ENCODE measurements around the gene ILF2. TPM values are rescaled to one million over a fixed set of nuclear protein-coding genes. Genes with fewer than 3 reads are reported as not detected.

The ILF2 gene
- total RNA-seq, 2 experiments from 2014 or later, result 141 to 142 TPM

GRCh38 chr1:153639280-153639679 lies 31.5 kb downstream of the ILF2 start:
- Mint-ChIP-seq H3K9me3 (no peaks in the 10 kb centered on the region), H3K27ac (no peak overlapping the region), H3K27me3 (no peaks in the 10 kb centered on the region), H3K4me1 (peaks cover 18% of the 10 kb centered on the region), H3K36me3 (peaks cover 41% of the 10 kb centered on the region), H3K4me3 (no peak overlapping the region)
- POLR2A ChIA-PET, result interaction anchor here (2.0 kb wide), 1 partner anchor 10 kb away, joined by 7 read pairs; no protein-coding TSS in a partner anchor
- ATAC-seq (ENCODE audit: low read depth) (no peak), DNase-seq (no peak)

DNA sequence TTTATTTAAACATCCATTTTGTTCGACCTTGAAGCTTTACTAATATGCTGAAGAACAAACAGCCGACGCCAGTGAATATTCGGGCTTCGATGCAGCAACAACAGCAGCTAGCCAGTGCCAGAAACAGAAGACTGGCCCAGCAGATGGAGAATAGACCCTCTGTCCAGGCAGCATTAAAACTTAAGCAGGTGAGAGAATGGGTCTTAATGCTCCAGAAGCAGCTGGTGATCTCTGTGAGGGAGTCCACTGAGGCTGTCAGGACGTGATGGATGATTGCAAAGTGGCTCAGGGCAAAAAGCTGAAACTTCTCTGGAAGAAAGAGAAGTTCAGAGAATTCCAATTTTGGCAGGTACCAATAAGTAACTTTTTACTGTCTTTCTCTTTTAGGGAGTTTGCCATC lies 32.5 kb downstream of the ILF2 start:
- H3K36me3 Mint-ChIP-seq, result peaks cover 32% of the 10 kb centered on the region
- DNase-seq, result no peak
- no peak for ATAC-seq (ENCODE audit: low read depth)
- no peak overlapping the region for H3K4me3 Mint-ChIP-seq
- H3K27ac Mint-ChIP-seq, result no peak overlapping the region
- no peaks in the 10 kb centered on the region for H3K9me3 Mint-ChIP-seq
- peaks cover 18% of the 10 kb centered on the region for H3K4me1 Mint-ChIP-seq
- no peaks in the 10 kb centered on the region for H3K27me3 Mint-ChIP-seq
- POLR2A ChIA-PET, result interaction anchor here (0.7 to 1.9 kb wide), 4 partner anchors 11 to 102 kb away, joined by 4 to 5 read pairs (median 5); partner anchors contain the start of genes INTS3, S100A6 and SNAPIN

DNA sequence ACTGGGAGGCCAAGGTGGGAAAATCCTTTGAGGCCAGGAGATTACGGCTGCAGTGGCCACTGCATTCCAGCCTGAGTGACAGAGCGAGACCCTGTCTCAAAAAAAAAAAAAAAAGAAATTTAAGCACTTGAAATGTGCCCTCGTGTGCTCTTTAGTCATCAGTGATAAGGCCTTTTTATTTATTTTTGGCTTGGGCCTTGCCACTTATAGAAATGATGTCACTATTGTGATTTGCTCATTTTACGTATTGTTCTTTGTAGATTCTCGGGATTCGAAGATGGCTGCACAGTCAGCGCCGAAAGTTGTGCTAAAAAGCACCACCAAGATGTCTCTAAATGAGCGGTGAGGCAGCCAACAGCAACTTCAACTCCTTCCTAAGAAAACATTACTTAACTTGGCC lies 34.5 kb downstream of the ILF2 start:
- DNase-seq (no peak), ATAC-seq (ENCODE audit: low read depth) (no peak)
- POLR2A ChIA-PET, result interaction anchor here (1.0 kb wide), 1 partner anchor 22 kb away, joined by 3 read pairs; the partner anchor contains the start of gene SNAPIN
- Mint-ChIP-seq H3K4me1 (peaks cover 28% of the 10 kb centered on the region), H3K27me3 (no peaks in the 10 kb centered on the region), H3K9me3 (no peaks in the 10 kb centered on the region), H3K27ac (no peak overlapping the region), H3K36me3 (peaks cover 26% of the 10 kb centered on the region), H3K4me3 (no peak overlapping the region)

DNA sequence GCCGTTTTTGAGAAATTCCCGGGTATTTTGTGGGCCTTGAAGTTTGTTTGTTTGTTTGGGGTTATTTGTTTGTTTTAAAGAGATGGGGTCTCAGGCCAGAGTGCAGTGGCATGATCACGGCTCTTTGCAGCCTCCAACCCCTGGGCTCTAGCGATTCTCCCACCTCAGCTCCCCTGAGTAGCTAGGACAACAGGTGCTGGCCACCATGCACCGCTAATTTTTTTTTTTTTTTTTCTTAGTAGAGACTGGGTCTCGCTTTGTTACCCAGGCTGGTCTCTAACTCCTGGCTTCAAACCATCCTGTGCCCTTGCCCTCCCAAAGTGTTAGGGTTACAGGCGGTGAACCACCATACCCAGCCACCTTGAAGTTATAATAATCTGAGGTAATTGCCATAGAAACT lies 34.9 kb downstream of the ILF2 start:
- Mint-ChIP-seq H3K4me1 (peaks cover 26% of the 10 kb centered on the region), H3K36me3 (peaks cover 22% of the 10 kb centered on the region), H3K9me3 (no peaks in the 10 kb centered on the region), H3K27ac (peak overlapping the region; percentile 45), H3K27me3 (no peaks in the 10 kb centered on the region), H3K4me3 (peak overlapping the region; percentile 92)
- POLR2A ChIA-PET, result interaction anchor here (1.0 to 3.4 kb wide), 4 partner anchors 12 to 37 kb away, joined by 3 to 44 read pairs (median 21); partner anchors contain the start of genes ILF2 and SNAPIN
- ATAC-seq (ENCODE audit: low read depth) (no peak), DNase-seq (no peak)

GRCh38 chr1:153633754-153634665 lies 36.8 kb downstream of the ILF2 start, which contains the start of gene CHTOP:
TSS of gene CHTOP (plus strand) at chr1:153634066. CDS start at chr1:153636589, 2,523 bp downstream.
- Mint-ChIP-seq H3K4me1 (peaks cover 27% of the 10 kb centered on the region), H3K27ac (peak within 1 kb of the TSS; percentile 100), H3K9me3 (no peaks in the 10 kb centered on the region), H3K27me3 (no peaks in the 10 kb centered on the region), H3K4me3 (peak within 1 kb of the TSS; percentile 92), H3K36me3 (peaks cover 16% of the 10 kb centered on the region)
- POLR2A ChIA-PET, result interaction anchor here (0.6 to 3.4 kb wide), 40 partner anchors 10 to 1102 kb away, joined by 3 to 44 read pairs (median 6); partner anchors contain the start of genes CREB3L4, GATAD2B, ILF2 and INTS3
- ATAC-seq (ENCODE audit: low read depth), result peak; percentile 94
- peak; percentile 99 for DNase-seq

- Mint-ChIP-seq H3K9me3 (no peaks in the 10 kb centered on the region), H3K27me3 (no peaks in the 10 kb centered on the region), H3K27ac (peak overlapping the region; percentile 100), H3K36me3 (peaks cover 15% of the 10 kb centered on the region), H3K4me1 (peaks cover 27% of the 10 kb centered on the region), H3K4me3 (peak overlapping the region; percentile 92)
- POLR2A ChIA-PET, result interaction anchor here (0.6 to 3.4 kb wide), 33 partner anchors 10 to 358 kb away, joined by 3 to 44 read pairs (median 8); partner anchors contain the start of genes CREB3L4, ILF2, INTS3 and JTB
- DNase-seq (no peak), ATAC-seq (ENCODE audit: low read depth) (no peak)
These were observed 37.5 kb downstream of the ILF2 start for GRCh38 chr1:153633161-153633753.

GRCh38 chr1:153631047-153632022 lies 39.5 kb downstream of the ILF2 start:
- ATAC-seq (ENCODE audit: low read depth) (no peak), DNase-seq (no peak)
- no peak overlapping the region for H3K4me3 Mint-ChIP-seq
- H3K9me3 Mint-ChIP-seq, result no peaks in the 10 kb centered on the region
- H3K4me1 Mint-ChIP-seq, result peaks cover 22% of the 10 kb centered on the region
- H3K36me3 Mint-ChIP-seq, result peaks cover 11% of the 10 kb centered on the region
- H3K27ac Mint-ChIP-seq, result no peak overlapping the region
- POLR2A ChIA-PET, result interaction anchor here (0.6 kb wide), 1 partner anchor 60 kb away, joined by 4 read pairs; no protein-coding TSS in a partner anchor
- no peaks in the 10 kb centered on the region for H3K27me3 Mint-ChIP-seq

DNA sequence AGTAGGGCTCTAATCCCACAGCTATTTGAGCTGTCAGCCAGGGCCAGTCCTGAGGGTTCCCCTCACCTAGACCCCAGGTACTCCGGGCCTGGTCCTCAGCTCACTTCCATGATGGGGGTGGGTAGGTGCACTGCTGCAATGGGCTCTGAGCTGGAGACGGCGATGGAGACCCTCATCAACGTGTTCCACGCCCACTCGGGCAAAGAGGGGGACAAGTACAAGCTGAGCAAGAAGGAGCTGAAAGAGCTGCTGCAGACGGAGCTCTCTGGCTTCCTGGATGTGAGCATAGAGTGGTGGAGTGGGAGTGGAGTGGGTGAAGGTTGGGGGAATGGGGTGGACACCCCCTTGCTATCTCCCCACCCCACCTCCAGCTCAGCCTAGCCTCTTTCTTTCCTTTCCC lies 40.4 kb downstream of the ILF2 start:
- H3K27me3 Mint-ChIP-seq, result no peaks in the 10 kb centered on the region
- H3K9me3 Mint-ChIP-seq, result no peaks in the 10 kb centered on the region
- H3K27ac Mint-ChIP-seq, result no peak overlapping the region
- no peak for DNase-seq
- ATAC-seq (ENCODE audit: low read depth), result no peak
- no peak overlapping the region for H3K4me3 Mint-ChIP-seq
- H3K4me1 Mint-ChIP-seq, result peaks cover 21% of the 10 kb centered on the region
- H3K36me3 Mint-ChIP-seq, result peaks cover 9% of the 10 kb centered on the region
- POLR2A ChIA-PET, result no interaction called here

DNA sequence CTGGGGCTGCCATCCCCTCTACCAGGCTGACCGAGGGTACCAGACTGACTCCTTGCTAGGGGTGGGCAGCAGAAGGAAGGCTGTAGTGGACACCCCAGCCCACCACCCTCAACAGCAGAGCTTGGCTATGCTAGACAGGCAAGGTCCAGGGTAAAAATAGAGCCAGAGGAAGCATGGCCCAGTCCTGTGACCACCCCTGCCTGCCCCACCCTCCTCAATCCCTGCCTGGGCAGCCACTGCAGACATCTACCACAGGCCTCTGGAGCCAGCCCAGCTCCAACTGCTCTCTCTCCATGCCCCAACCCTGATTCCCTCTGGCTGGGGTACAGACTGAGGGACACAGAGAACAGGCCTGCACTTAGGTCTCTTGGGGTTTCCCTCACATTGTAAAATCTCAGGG lies 40.8 kb downstream of the ILF2 start:
- Mint-ChIP-seq H3K4me1 (peaks cover 21% of the 10 kb centered on the region), H3K27me3 (no peaks in the 10 kb centered on the region), H3K36me3 (peaks cover 8% of the 10 kb centered on the region), H3K4me3 (no peak overlapping the region), H3K27ac (no peak overlapping the region), H3K9me3 (no peaks in the 10 kb centered on the region)
- POLR2A ChIA-PET, result no interaction called here
- no peak for ATAC-seq (ENCODE audit: low read depth)
- no peak for DNase-seq

- POLR2A ChIA-PET, result no interaction called here
- Mint-ChIP-seq H3K27ac (no peak overlapping the region), H3K4me1 (peaks cover 21% of the 10 kb centered on the region)
These were observed 41.5 kb downstream of the ILF2 start for GRCh38 chr1:153629343-153629665.

DNA sequence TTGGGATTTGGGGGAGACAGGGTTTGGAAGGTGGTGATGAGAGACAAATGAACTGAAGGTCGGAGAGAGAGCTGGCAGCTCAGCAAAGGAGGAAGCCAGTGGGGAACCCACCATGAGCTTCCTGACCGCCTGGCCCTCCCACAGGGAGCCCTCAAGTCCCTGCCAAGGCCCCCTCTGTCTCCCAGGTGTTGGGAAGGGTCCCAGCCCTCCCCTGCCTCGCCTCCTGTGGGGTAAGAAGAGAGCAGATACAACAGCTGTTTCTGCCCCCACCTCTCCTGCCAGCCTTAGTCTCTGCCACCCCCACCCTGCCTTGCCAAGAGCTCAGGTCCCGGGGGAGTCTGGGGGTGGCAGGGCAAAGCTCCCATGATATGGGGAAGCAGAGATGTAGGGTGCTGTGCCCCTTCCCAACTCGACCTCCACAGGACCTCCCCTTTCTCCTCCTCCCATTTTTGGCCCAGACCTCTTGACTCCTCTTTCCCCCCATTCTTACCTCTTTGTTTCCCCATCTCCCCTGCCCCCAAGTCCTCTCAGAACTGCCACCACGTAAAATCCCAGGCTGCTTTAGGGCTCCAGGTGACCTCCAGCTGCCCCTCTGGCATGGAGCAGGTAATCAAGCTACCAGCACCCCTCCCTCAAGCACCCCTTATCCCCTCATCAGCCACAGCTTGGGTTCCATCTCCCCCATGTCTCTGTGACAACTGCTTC lies 42.0 kb downstream of the ILF2 start:
- peaks cover 21% of the 10 kb centered on the region for H3K4me1 Mint-ChIP-seq
- POLR2A ChIA-PET, result no interaction called here
- no peaks in the 10 kb centered on the region for H3K9me3 Mint-ChIP-seq
- ATAC-seq (ENCODE audit: low read depth) (no peak), DNase-seq (no peak)
- no peaks in the 10 kb centered on the region for H3K27me3 Mint-ChIP-seq
- no peak overlapping the region for H3K4me3 Mint-ChIP-seq
- no peak overlapping the region for H3K27ac Mint-ChIP-seq
- H3K36me3 Mint-ChIP-seq, result peaks cover 4% of the 10 kb centered on the region

More at GRCh38 chr1:153629343-153629665, 41.5 kb downstream of the ILF2 start:
- H3K36me3 Mint-ChIP-seq, result peaks cover 5% of the 10 kb centered on the region
- no peaks in the 10 kb centered on the region for H3K27me3 Mint-ChIP-seq
- H3K4me3 Mint-ChIP-seq, result no peak overlapping the region
- ATAC-seq (ENCODE audit: low read depth) (no peak), DNase-seq (no peak)
- H3K9me3 Mint-ChIP-seq, result no peaks in the 10 kb centered on the region
